HuH-7.5 (cell line): ENCODE data around the gene OR2F1.
"Not testable (repeated sequence)": the region's sequence is repeated elsewhere in the genome, so short reads cannot be mapped to it uniquely, and the experiment has no call there.

ENCODE experiments used
- DNase-seq: peaks from one replicate; pipeline ENCODE4 v3.0.0; 2011; ENCODE audit warnings: low spot score

The OR2F1 gene

DNA sequence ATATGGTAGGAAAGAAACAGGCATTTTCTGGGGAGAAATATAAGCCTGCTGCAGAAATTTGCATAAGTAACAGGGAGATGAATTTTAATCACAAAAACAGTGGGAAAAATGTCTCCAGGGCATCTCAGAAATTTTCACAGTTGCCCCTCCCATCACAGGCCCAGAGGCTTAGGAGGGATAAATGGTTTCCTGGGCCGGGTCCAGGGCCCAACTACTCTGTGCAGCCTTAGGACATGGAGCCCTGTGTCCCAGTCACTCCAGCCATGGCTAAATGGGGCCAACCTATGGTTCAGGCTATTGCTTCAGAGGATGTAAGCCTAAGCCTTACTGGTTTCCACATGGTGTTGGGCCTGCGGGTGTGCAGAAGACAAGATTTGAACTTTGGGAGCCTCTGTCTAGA is 54.7 kb downstream of the OR2F1 start:
- no peak for DNase-seq

- DNase-seq, result not testable (repeated sequence)
Measured at GRCh38 chr7:144010061-144010460, 55.4 kb downstream of the OR2F1 start.

DNA sequence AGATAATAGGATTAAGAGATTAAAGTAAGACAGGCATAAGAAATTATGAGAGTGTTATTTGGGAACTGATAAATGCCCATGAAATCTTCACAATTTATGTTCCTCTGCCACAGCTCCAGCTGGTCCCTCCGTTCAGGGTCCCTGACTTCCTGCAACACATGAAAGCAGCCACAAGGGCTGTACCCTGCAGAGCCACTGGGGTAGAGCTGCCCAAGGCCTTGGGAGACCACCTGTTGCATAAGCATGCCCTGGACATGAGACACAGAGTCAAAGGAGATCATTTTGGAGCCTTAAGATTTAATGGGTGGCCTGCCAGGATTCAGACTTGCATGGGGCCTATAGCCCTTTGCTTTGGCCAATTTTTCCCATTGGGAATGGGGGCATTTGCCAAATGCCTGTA is 56.2 kb downstream of the OR2F1 start:
- DNase-seq, result not testable (repeated sequence)

GRCh38 chr7:144011458-144012230 is 57.0 kb downstream of the OR2F1 start:
- DNase-seq, result no peak
